HG02938 (cell line): ENCODE results near the gene AIM2.

ENCODE experiments used
- ATAC-seq: cut with Tn5 transposase; IDR thresholded peaks from one replicate; pipeline ENCODE4 v1.9.1; 2021; ENCODE audit warnings: mild to moderate bottlenecking, moderate library complexity; ENCODE audit not compliant: unreplicated experiment

The AIM2 gene

GRCh38 chr1:159023723-159024122 lies 52.8 kb downstream of the AIM2 start:
- ATAC-seq = no peak

- ATAC-seq = peak; percentile 90
Measured at GRCh38 chr1:159015440-159015909, 61.1 kb downstream of the AIM2 start.

GRCh38 chr1:159014851-159015250 lies 61.7 kb downstream of the AIM2 start:
- no peak for ATAC-seq

GRCh38 chr1:159014003-159014571 lies 62.5 kb downstream of the AIM2 start:
- no peak for ATAC-seq

GRCh38 chr1:159012495-159012894 lies 64.1 kb downstream of the AIM2 start:
- ATAC-seq = peak; percentile 26
